Neural progenitor cell (in vitro differentiated cells): Measurements from ENCODE around the gene E4F1.

Experiments
- EZH2 ChIP-seq: fragments of 200-600 bp; sonication (generic); IDR thresholded peaks from 2 replicates; pipeline ENCODE4 v1.6.1; 2017; ENCODE audit warnings: antibody characterized with exemption, mild to moderate bottlenecking, moderate library complexity
- EZH2phosphoT487 ChIP-seq: fragments of 200-600 bp; sonication (generic); IDR thresholded peaks from 2 replicates; pipeline ENCODE4 v1.6.1; 2017; ENCODE audit warnings: antibody characterized with exemption
- TF ChIP-seq, protein P1 (sequence below): fragments of 200-600 bp; sonication (generic); IDR thresholded peaks from 2 replicates; pipeline ENCODE4 v1.5.1; 2017; ENCODE audit warnings: antibody characterized with exemption, mild to moderate bottlenecking

GRCh38 chr16:2260250-2260649, 36.9 kb downstream of the E4F1 start:
- TF ChIP-seq, protein P1, sequence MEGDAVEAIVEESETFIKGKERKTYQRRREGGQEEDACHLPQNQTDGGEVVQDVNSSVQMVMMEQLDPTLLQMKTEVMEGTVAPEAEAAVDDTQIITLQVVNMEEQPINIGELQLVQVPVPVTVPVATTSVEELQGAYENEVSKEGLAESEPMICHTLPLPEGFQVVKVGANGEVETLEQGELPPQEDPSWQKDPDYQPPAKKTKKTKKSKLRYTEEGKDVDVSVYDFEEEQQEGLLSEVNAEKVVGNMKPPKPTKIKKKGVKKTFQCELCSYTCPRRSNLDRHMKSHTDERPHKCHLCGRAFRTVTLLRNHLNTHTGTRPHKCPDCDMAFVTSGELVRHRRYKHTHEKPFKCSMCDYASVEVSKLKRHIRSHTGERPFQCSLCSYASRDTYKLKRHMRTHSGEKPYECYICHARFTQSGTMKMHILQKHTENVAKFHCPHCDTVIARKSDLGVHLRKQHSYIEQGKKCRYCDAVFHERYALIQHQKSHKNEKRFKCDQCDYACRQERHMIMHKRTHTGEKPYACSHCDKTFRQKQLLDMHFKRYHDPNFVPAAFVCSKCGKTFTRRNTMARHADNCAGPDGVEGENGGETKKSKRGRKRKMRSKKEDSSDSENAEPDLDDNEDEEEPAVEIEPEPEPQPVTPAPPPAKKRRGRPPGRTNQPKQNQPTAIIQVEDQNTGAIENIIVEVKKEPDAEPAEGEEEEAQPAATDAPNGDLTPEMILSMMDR, result no peak
- no peak for TF ChIP-seq EZH2phosphoT487
- no peak for TF ChIP-seq EZH2
